GM23338 (cell line): ENCODE measurements around the gene GREB1L. TPM values are rescaled to one million over a fixed set of nuclear protein-coding genes. Genes with fewer than 3 reads are reported as not detected.
"Not testable (repeated sequence)": the region's sequence is repeated elsewhere in the genome, so short reads cannot be mapped to it uniquely, and the experiment has no call there.

Source experiments
- ATAC-seq: fragments of 200-7000 bp; cut with Tn5 transposase; 3 replicates; pipeline ENCODE4 v1.9.1; 2020
- DNase-seq: peaks from one replicate; pipeline ENCODE4 v3.0.0-alpha.2; 2015; ENCODE audit warnings: low spot score
- H2AFZ ChIP-seq: fragments of 200-600 bp; sonication (generic); 2 replicates; pipeline ENCODE4 v1.8.0; 2016; ENCODE audit warnings: antibody characterized with exemption, mild to moderate bottlenecking, moderate library complexity
- H3F3A ChIP-seq: fragments of 200-600 bp; sonication (generic); replicated peaks from 2 replicates; pipeline ENCODE4 v1.8.0; 2017; ENCODE audit warnings: antibody characterized with exemption, mixed run types, low read depth
- H3K27ac ChIP-seq: fragments of 200-600 bp; sonication (generic); 2 replicates; pipeline ENCODE4 v1.6.1; 2016; ENCODE audit warnings: low read depth
- H3K27me3 ChIP-seq: fragments of 200-600 bp; sonication (generic); 2 replicates; pipeline ENCODE4 v1.8.0; 2016; ENCODE audit warnings: mild to moderate bottlenecking, mixed run types, moderate library complexity; ENCODE audit not compliant: insufficient read depth
- H3K36me3 ChIP-seq: fragments of 200-600 bp; sonication (generic); 2 replicates; pipeline ENCODE4 v1.8.0; 2016; ENCODE audit warnings: mild to moderate bottlenecking; ENCODE audit not compliant: insufficient read depth
- H3K4me1 ChIP-seq: fragments of 200-600 bp; sonication (generic); 2 replicates; pipeline ENCODE4 v1.8.0; 2016; ENCODE audit warnings: mild to moderate bottlenecking, moderate library complexity; ENCODE audit not compliant: insufficient read depth
- H3K4me2 ChIP-seq: fragments of 200-600 bp; sonication (generic); 2 replicates; pipeline ENCODE4 v1.7.1; 2017; ENCODE audit warnings: mixed run types
- H3K4me3 ChIP-seq: fragments of 200-600 bp; sonication (generic); 2 replicates; pipeline ENCODE4 v1.6.1; 2016; ENCODE audit warnings: mixed run types
- H3K79me2 ChIP-seq: fragments of 200-600 bp; sonication (generic); replicated peaks from 2 replicates; pipeline ENCODE4 v1.8.0; 2017; ENCODE audit warnings: mild to moderate bottlenecking; ENCODE audit not compliant: insufficient read depth
- H3K9me2 ChIP-seq: fragments of 200-600 bp; sonication (generic); 2 replicates; pipeline ENCODE4 v1.8.0; 2017; ENCODE audit not compliant: insufficient read depth
- H4K20me1 ChIP-seq: fragments of 200-600 bp; sonication (generic); replicated peaks from 2 replicates; pipeline ENCODE4 v1.8.0; 2017; ENCODE audit warnings: mild to moderate bottlenecking; ENCODE audit not compliant: insufficient read depth
- H3K27ac Mint-ChIP-seq: 2 replicates; pipeline ENCODE4 v1.8.0; 2020; ENCODE audit warnings: inconsistent platforms, mild to moderate bottlenecking, moderate library complexity, mixed read lengths
- H3K27me3 Mint-ChIP-seq: 3 replicates; pipeline ENCODE4 v1.8.0; 2022; ENCODE audit warnings: low read depth, mild to moderate bottlenecking, moderate library complexity, mixed read lengths, inconsistent platforms; ENCODE audit not compliant: insufficient read depth, poor library complexity
- H3K36me3 Mint-ChIP-seq: 3 replicates; pipeline ENCODE4 v1.8.0; 2021; ENCODE audit warnings: low read depth, mild to moderate bottlenecking, inconsistent platforms, moderate library complexity, mixed read lengths
- H3K4me1 Mint-ChIP-seq: 3 replicates; pipeline ENCODE4 v1.8.0; 2020; ENCODE audit warnings: mild to moderate bottlenecking, inconsistent platforms, mixed read lengths
- H3K4me3 Mint-ChIP-seq: 3 replicates; pipeline ENCODE4 v1.8.0; 2021; ENCODE audit warnings: moderate library complexity, mild to moderate bottlenecking, inconsistent platforms, mixed read lengths
- H3K9me3 Mint-ChIP-seq: 3 replicates; pipeline ENCODE4 v1.8.0; 2020; ENCODE audit warnings: moderate library complexity, mild to moderate bottlenecking, inconsistent platforms, mixed read lengths
- CREB1 ChIP-seq: fragments of 250-450 bp; sonication (Bioruptor Pico); IDR thresholded peaks from 2 replicates; pipeline ENCODE4 v1.5.0; 2020; ENCODE audit warnings: low read depth, mild to moderate bottlenecking, moderate library complexity
- EZH2phosphoT487 ChIP-seq: fragments of 200-600 bp; sonication (generic); IDR thresholded peaks from one replicate; pipeline ENCODE4 v1.8.1; 2018; ENCODE audit warnings: antibody characterized with exemption; ENCODE audit not compliant: unreplicated experiment
- JUNB ChIP-seq: IDR thresholded peaks from one replicate; pipeline ENCODE4 v1.6.1; 2016; ENCODE audit warnings: antibody characterized with exemption; ENCODE audit not compliant: unreplicated experiment
- NANOG ChIP-seq: IDR thresholded peaks from 2 replicates; pipeline ENCODE4 v1.6.1; 2016; ENCODE audit warnings: antibody characterized with exemption, borderline replicate concordance
- POLR2AphosphoS5 ChIP-seq: IDR thresholded peaks from 2 replicates; pipeline ENCODE4 v1.6.1; 2016; ENCODE audit warnings: antibody characterized with exemption, low read depth
- STAT1 ChIP-seq: IDR thresholded peaks from one replicate; pipeline ENCODE4 v1.6.1; 2016; ENCODE audit warnings: antibody characterized with exemption; ENCODE audit not compliant: unreplicated experiment
- ZNF331 ChIP-seq: fragments of 250-450 bp; sonication (Bioruptor Pico); IDR thresholded peaks from 2 replicates; pipeline ENCODE4 v1.5.0; 2020; ENCODE audit warnings: low read depth, mild to moderate bottlenecking, moderate library complexity
- polyA plus RNA-seq: library from polyadenylated mRNA; unstranded; fragments of >200 nt; fragmentation: Nextera tagmentation; extraction: Ambion mirVana; gene quantifications from 2 replicates; pipeline ENCODE4 v1.2.1, GENCODE V29; 2016
- total RNA-seq: library from RNA; depleted of rRNA; stranded (reverse); fragments of >200 nt; shearing (Covaris generic); gene quantifications from 2 replicates; pipeline ENCODE4 v1.2.3, GENCODE V29; 2014
- TF ChIP-seq, protein P1 (sequence below): fragments of 250-450 bp; sonication (Bioruptor Pico); IDR thresholded peaks from 2 replicates; pipeline ENCODE4 v1.5.0; 2020; ENCODE audit warnings: mild to moderate bottlenecking, moderate library complexity
- TF ChIP-seq, protein P2 (sequence below): IDR thresholded peaks from 2 replicates; pipeline ENCODE4 v1.6.1; 2016; ENCODE audit warnings: antibody characterized with exemption

GREB1L gene
- total and polyA plus RNA-seq, 2 experiments from 2014 or later, result 0.03 to 0.29 TPM

GRCh38 chr18:21309248-21309647, 67.2 kb downstream of the GREB1L start (continued):
- TF ChIP-seq, protein P1, sequence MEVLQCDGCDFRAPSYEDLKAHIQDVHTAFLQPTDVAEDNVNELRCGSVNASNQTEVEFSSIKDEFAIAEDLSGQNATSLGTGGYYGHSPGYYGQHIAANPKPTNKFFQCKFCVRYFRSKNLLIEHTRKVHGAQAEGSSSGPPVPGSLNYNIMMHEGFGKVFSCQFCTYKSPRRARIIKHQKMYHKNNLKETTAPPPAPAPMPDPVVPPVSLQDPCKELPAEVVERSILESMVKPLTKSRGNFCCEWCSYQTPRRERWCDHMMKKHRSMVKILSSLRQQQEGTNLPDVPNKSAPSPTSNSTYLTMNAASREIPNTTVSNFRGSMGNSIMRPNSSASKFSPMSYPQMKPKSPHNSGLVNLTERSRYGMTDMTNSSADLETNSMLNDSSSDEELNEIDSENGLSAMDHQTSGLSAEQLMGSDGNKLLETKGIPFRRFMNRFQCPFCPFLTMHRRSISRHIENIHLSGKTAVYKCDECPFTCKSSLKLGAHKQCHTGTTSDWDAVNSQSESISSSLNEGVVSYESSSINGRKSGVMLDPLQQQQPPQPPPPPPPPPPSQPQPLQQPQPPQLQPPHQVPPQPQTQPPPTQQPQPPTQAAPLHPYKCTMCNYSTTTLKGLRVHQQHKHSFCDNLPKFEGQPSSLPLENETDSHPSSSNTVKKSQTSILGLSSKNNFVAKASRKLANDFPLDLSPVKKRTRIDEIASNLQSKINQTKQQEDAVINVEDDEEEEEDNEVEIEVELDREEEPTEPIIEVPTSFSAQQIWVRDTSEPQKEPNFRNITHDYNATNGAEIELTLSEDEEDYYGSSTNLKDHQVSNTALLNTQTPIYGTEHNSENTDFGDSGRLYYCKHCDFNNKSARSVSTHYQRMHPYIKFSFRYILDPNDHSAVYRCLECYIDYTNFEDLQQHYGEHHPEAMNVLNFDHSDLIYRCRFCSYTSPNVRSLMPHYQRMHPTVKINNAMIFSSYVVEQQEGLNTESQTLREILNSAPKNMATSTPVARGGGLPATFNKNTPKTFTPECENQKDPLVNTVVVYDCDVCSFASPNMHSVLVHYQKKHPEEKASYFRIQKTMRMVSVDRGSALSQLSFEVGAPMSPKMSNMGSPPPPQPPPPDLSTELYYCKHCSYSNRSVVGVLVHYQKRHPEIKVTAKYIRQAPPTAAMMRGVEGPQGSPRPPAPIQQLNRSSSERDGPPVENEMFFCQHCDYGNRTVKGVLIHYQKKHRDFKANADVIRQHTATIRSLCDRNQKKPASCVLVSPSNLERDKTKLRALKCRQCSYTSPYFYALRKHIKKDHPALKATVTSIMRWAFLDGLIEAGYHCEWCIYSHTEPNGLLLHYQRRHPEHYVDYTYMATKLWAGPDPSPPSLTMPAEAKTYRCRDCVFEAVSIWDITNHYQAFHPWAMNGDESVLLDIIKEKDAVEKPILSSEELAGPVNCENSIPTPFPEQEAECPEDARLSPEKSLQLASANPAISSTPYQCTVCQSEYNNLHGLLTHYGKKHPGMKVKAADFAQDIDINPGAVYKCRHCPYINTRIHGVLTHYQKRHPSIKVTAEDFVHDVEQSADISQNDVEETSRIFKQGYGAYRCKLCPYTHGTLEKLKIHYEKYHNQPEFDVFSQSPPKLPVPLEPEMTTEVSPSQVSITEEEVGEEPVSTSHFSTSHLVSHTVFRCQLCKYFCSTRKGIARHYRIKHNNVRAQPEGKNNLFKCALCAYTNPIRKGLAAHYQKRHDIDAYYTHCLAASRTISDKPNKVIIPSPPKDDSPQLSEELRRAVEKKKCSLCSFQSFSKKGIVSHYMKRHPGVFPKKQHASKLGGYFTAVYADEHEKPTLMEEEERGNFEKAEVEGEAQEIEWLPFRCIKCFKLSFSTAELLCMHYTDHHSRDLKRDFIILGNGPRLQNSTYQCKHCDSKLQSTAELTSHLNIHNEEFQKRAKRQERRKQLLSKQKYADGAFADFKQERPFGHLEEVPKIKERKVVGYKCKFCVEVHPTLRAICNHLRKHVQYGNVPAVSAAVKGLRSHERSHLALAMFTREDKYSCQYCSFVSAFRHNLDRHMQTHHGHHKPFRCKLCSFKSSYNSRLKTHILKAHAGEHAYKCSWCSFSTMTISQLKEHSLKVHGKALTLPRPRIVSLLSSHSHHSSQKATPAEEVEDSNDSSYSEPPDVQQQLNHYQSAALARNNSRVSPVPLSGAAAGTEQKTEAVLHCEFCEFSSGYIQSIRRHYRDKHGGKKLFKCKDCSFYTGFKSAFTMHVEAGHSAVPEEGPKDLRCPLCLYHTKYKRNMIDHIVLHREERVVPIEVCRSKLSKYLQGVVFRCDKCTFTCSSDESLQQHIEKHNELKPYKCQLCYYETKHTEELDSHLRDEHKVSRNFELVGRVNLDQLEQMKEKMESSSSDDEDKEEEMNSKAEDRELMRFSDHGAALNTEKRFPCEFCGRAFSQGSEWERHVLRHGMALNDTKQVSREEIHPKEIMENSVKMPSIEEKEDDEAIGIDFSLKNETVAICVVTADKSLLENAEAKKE (CRISPR knock-in tag), result no peak
- TF ChIP-seq EZH2phosphoT487 (no peak), CREB1 (no peak), STAT1 (no peak)

GRCh38 chr18:21311980-21312379, 69.9 kb downstream of the GREB1L start:
- H3K27me3 ChIP-seq, H3K36me3 ChIP-seq, ATAC-seq, H3K4me1 ChIP-seq, H3K36me3 Mint-ChIP-seq, H3F3A ChIP-seq, H3K9me3 Mint-ChIP-seq, DNase-seq, H3K79me2 ChIP-seq, H2AFZ ChIP-seq, H3K9me2 ChIP-seq, H3K4me3 Mint-ChIP-seq, H3K4me3 ChIP-seq, H3K27ac ChIP-seq, H4K20me1 ChIP-seq, H3K27me3 Mint-ChIP-seq, H3K27ac Mint-ChIP-seq, H3K4me2 ChIP-seq: not testable (repeated sequence)
- H3K4me1 Mint-ChIP-seq, result peaks cover 12% of the 10 kb centered on the region

- H3K36me3 ChIP-seq, result no peaks in the 10 kb centered on the region
- H4K20me1 ChIP-seq, result no peaks in the 10 kb centered on the region
- no peak for ATAC-seq
- no peak overlapping the region for H3K4me2 ChIP-seq
- H3K27ac ChIP-seq, result no peak overlapping the region
- Mint-ChIP-seq H3K4me1 (peaks cover 9% of the 10 kb centered on the region), H3K9me3 (no peaks in the 10 kb centered on the region; the same call in 2 of the 3 replicates), H3K27ac (no peak overlapping the region), H3K36me3 (no peaks in the 10 kb centered on the region), H3K4me3 (no peak overlapping the region), H3K27me3 (peaks cover 2% of the 10 kb centered on the region)
- H3K79me2 ChIP-seq, result no peaks in the 10 kb centered on the region
- no peak for DNase-seq
- H3K27me3 ChIP-seq, result no peaks in the 10 kb centered on the region
- H3F3A ChIP-seq, result no peaks in the 10 kb centered on the region
- H2AFZ ChIP-seq, result no peak overlapping the region
- no peak overlapping the region for H3K4me3 ChIP-seq
- H3K4me1 ChIP-seq, result no peaks in the 10 kb centered on the region
- no peaks in the 10 kb centered on the region for H3K9me2 ChIP-seq
- TF ChIP-seq ZNF331 (CRISPR knock-in tag) (no peak), CREB1 (no peak), JUNB (no peak), EZH2phosphoT487 (no peak), NANOG (no peak), POLR2AphosphoS5 (no peak)
- TF ChIP-seq, protein P2, sequence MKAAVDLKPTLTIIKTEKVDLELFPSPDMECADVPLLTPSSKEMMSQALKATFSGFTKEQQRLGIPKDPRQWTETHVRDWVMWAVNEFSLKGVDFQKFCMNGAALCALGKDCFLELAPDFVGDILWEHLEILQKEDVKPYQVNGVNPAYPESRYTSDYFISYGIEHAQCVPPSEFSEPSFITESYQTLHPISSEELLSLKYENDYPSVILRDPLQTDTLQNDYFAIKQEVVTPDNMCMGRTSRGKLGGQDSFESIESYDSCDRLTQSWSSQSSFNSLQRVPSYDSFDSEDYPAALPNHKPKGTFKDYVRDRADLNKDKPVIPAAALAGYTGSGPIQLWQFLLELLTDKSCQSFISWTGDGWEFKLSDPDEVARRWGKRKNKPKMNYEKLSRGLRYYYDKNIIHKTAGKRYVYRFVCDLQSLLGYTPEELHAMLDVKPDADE, result no peak
These were observed 71.5 kb downstream of the GREB1L start for GRCh38 chr18:21313576-21313975.
